HG03521 (cell line): ENCODE measurements around the gene TRIM24.
A peak's percentile ranks its signal among the peaks of the same experiment; 100 is the strongest.
"Not testable (repeated sequence)": the region's sequence is repeated elsewhere in the genome, so short reads cannot be mapped to it uniquely, and the experiment has no call there.

ENCODE experiments used
- ATAC-seq: cut with Tn5 transposase; IDR thresholded peaks from one replicate; pipeline ENCODE4 v1.9.1; 2021; ENCODE audit warnings: mild to moderate bottlenecking, moderate library complexity; ENCODE audit not compliant: unreplicated experiment

TRIM24 gene

DNA sequence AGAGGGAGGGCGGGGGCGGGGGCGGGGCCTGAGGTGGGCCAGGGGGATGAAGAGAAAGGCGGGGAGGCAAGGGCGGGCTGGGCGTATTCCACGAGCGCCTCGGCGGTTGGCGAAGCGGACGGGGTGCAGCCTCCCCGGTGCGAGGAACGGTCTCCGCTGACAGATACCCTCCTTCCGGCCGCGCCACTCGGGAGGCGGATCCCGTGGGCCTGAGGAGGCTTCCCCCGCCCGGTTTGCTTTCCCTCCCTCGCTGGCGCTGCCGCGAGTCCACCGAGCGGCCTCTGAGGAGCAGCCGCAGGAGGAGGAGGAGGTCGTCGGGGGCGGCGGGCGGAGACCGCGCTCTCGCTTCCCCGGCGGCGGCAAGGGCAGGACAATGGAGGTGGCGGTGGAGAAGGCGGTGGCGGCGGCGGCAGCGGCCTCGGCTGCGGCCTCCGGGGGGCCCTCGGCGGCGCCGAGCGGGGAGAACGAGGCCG lies at the start of gene TRIM24:
Gene TRIM24, plus strand, starts transcription at position 84 of the 473 bp plus-strand sequence. Its CDS starts 290 bp downstream, at position 374.
- peak; percentile 71 for ATAC-seq

GRCh38 chr7:138412077-138412476 lies 48.0 kb upstream of the TRIM24 start:
- ATAC-seq: not testable (repeated sequence)

- ATAC-seq: not testable (repeated sequence)
Measured at GRCh38 chr7:138412921-138413320, 47.1 kb upstream of the TRIM24 start.

DNA sequence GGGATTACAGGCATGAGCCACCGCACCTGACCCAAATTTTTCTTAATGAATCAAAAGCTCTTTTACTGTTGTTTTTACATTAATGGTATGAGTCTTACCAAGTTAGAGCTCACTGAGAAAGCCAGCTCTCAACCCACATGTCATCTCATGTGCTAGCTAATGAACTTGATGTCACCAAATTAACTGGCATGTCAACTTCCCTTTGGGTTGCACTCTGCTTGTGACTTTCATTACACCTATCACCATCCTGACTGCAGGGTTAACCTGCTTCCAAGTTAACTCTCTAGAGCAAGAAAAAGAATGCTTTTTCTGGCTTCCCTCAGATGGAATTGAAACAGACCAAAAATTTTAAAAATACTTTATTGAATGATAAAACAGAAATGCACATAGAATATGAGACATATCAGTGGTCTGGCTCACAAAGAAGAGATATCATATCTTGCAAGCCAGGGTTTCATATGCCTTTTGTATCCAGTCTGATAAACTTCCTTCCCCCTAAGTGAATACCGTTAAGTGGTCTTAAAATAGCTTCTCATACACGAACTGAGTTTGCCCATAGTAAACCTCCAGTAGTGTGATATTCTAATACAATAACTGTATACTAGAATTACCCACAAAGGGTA lies 42.9 kb upstream of the TRIM24 start:
- ATAC-seq: no peak

DNA sequence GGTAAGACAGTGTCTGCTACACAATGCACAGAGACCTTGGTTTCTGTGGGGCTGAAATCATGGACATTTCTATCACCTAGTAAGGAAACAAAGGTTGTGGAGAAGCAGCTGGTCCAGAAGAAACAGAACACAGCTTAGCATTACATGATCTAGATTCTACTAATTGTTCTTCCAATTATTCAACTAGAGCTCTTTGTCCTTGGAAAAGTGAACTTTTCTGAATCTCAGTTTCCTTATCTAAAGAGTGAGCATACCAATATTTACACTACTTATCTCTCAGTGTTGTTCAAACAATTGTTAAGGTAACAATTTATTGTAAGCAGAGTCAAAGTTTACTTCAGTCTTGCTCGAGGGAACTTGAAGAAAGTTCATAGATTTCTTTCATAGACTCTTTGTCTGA lies 42.3 kb upstream of the TRIM24 start:
- ATAC-seq: no peak

DNA sequence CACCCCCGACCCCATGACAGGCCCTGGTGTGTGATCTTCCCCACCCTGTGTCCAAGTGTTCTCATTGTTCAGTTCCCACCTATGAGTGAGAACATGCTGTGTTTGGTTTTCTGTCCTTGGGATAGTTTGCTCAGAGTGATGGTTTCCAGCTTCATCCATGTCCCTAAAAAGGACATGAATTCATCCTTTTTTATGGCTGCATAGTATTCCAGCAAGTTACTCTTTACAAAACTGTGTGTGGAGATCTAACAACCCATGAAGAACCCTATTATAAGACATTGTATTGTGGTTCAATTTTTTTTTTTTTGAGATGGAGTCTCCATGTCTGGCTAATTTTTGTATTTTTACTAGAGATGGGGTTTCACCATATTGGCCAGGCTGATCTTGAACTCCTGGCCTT lies 41.7 kb upstream of the TRIM24 start:
- not testable (repeated sequence) for ATAC-seq

GRCh38 chr7:138425026-138425425 lies 35.0 kb upstream of the TRIM24 start:
- no peak for ATAC-seq

DNA sequence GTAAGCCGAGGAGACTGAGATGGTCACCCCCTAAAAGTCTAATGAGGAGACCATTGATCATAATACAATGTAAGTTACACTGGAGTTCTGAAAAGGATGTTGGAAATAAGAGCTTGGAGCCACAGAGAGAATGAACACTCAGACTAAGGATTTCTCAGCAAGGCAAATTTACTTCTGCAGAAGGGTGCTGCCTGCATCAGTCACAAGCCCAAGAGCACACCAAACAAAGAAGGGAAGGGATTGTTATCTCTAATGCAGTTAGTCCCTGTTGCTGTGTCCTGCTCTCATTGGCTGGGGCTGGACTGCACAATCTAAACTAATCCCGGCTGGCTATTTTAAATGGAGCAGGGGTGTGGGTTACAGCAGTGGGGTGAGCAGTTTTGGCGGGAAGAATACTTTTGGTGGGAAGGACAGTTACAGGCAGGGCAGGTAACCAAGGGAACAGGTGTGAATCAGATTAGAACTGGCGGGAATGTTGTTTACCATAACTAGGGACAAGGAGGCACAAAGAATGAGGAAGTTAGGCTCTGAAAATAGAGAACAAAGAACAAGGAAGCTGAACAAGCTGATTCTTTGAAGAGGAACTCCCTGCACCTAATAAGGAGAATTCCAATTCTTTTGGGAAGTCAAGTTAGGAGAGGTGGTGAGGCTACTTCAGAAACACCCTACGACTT lies 30.3 kb upstream of the TRIM24 start:
- no peak for ATAC-seq

GRCh38 chr7:138431517-138431916 lies 28.5 kb upstream of the TRIM24 start:
- no peak for ATAC-seq

DNA sequence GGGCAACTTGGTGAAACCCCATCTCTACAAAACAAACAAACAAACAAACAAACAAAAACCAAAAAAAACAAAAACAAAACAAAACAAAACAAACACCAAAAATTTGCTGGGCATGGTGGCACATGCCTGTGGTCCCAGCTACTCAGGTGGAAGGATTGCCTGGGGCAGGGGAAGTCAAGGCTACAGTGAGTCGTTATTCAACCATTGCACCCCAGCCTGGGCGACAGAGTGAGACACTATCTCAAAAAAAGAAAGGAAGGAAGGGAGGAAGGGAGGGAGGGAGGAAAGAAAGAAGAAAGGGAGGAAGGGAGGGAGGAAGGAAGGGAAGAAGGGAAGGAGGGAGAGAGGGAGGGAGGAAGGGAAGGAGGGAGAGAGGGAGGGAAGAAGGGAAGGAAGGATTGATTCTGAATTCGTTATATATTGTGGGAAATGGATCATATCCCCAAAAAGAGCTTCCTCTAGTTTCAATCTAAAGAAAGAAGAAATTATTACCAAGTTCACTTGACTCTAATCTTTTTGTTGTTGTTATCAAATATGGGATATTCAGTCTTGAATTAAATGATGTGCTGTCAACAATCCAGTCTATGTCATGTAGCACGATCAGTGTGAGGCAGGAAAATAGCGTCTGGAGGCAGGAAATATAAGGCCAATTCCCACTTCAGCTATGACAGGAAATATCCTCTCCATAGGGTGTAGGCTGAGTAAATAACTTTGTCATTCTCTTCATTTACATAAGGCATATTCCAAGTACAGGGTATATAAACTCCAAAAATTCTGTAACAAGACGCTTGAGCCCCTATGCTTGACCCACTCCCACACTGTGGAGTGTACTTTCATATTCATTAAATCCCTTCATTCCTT lies 26.2 kb upstream of the TRIM24 start:
- no peak for ATAC-seq

DNA sequence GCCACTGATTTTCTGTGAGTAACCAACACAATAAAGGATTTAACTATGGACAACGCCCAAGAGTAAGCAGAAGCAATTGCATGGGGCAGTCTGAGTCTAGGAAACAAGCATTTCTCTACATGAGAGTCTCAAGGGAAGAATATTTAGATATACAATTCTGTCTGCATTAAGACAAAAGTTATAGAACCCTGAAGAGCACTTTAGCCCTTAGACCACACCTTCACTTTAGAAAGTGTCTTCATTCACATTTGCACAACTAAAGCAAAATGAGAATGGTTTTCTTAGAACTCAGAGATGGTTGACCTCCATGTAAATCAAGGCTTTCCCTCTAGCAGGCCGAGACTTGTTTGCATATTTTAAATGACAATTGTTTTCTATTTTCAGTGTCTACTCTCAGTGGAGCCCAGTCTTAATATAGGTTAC lies 25.5 kb upstream of the TRIM24 start:
- ATAC-seq: no peak

GRCh38 chr7:138435231-138435919 lies 24.7 kb upstream of the TRIM24 start:
- no peak for ATAC-seq

DNA sequence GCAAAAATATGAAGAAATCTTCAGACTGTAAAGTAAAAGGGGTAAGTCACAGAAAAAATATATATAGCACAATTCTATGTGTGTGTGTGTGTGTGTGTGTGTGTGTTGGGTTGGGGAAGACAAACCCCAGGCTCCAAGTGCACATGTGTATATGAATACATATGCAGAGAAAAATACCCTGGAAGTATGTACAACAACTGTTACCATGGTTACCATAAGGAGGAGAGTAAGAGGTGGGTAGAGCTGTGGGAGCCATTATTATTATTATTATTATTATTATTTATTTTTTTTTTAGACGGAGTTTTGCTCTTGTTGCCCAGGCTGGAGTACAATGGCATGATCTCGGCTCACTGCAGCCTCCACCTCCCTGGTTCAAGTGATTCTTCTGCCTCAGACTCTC lies 23.7 kb upstream of the TRIM24 start:
- no peak for ATAC-seq

GRCh38 chr7:138440460-138440859 lies 19.6 kb upstream of the TRIM24 start:
- ATAC-seq: no peak

DNA sequence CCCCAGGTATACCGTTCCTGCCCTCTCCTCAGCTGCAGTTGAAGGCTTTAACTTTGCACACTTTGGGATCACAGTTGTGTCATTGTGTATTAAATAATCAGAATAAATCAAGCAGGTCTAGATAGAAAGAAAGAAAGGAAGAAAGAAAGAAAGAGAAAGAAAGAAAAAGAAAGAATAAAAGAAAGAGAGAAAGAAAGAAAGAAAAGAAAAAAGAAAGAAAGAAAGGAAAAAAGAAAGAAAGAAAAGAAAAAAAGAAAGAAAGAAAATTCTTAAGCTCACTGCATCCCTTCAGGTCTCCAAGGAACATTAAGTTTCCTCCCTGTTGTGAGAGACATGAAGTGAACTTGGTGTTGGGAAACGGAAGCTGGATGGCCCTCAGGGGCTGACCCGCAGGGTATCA lies 17.2 kb upstream of the TRIM24 start:
- ATAC-seq: no peak

- no peak for ATAC-seq
Measured at GRCh38 chr7:138449580-138449979, 10.5 kb upstream of the TRIM24 start.

GRCh38 chr7:138455609-138456008 lies 4.5 kb upstream of the TRIM24 start:
- no peak for ATAC-seq

DNA sequence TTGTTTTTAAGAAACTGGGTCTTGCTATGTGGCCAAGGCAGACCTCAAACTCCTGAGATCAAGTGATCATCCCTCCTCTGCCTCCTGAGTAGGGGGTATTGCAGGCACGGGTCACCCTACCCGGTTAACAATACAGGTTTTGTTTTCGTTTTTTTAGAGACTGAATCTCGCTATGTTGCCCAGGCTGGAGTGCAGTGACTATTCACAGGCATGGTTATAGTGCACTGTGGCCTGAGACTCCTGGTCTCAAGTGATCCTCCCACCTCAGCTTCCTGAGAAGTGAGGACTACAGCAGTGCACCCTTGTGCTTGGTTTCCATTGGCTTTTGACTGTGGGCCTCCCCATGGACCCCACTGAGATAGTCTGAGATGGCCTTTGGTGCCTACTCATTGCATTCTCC lies 3.8 kb upstream of the TRIM24 start:
- no peak for ATAC-seq

GRCh38 chr7:138458576-138459412 lies 1.3 kb upstream of the TRIM24 start:
- ATAC-seq: no peak
